SK-N-SH treated with all-trans-retinoic acid at 6 μM for 48 hours (cell line): Measurements from ENCODE around the gene HCN2.
A peak's percentile ranks its signal among the peaks of the same experiment; 100 is the strongest.

Source experiments
- ATAC-seq: fragments of 200-7000 bp; cut with Tn5 transposase; 3 replicates; pipeline ENCODE4 v1.9.1; 2020; ENCODE audit warnings: mild to moderate bottlenecking, moderate library complexity
- ARNTL ChIP-seq: fragments of 450-650 bp; formaldehyde crosslinking; IDR thresholded peaks from 2 replicates; pipeline ENCODE4 v1.5.0; 2020; ENCODE audit warnings: low read depth, mild to moderate bottlenecking, moderate library complexity, borderline replicate concordance
- BACH2 ChIP-seq: fragments of 250-450 bp; sonication (Bioruptor Pico); IDR thresholded peaks from 2 replicates; pipeline ENCODE4 v1.9.0; 2021; ENCODE audit warnings: mild to moderate bottlenecking, borderline replicate concordance
- CSDC2 ChIP-seq: fragments of 250-450 bp; sonication (Bioruptor Pico); IDR thresholded peaks from 2 replicates; pipeline ENCODE4 v1.5.0; 2020; ENCODE audit warnings: mild to moderate bottlenecking, moderate library complexity
- CSRNP3 ChIP-seq: fragments of 250-450 bp; sonication (Bioruptor Pico); IDR thresholded peaks from 2 replicates; pipeline ENCODE4 v1.5.1; 2021; ENCODE audit warnings: mild to moderate bottlenecking, moderate library complexity
- ESRRG ChIP-seq: fragments of 250-450 bp; sonication (Bioruptor Pico); IDR thresholded peaks from 2 replicates; pipeline ENCODE4 v1.6.1; 2021; ENCODE audit warnings: mild to moderate bottlenecking
- GLIS3 ChIP-seq: fragments of 250-450 bp; sonication (Bioruptor Pico); IDR thresholded peaks from 2 replicates; pipeline ENCODE4 v1.5.0; 2020; ENCODE audit warnings: mild to moderate bottlenecking, moderate library complexity
- ISL1 ChIP-seq: fragments of 250-450 bp; sonication (Bioruptor Pico); IDR thresholded peaks from 2 replicates; pipeline ENCODE4 v2.1.2; 2022; ENCODE audit warnings: mild to moderate bottlenecking, moderate library complexity
- OSR1 ChIP-seq: fragments of 250-450 bp; sonication (Bioruptor Pico); IDR thresholded peaks from 2 replicates; pipeline ENCODE4 v1.8.0; 2022; ENCODE audit warnings: moderate library complexity, mild to moderate bottlenecking, inconsistent platforms
- POU6F1 ChIP-seq: fragments of 250-450 bp; sonication (Bioruptor Pico); IDR thresholded peaks from 2 replicates; pipeline ENCODE4 v1.8.0; 2021; ENCODE audit warnings: low read depth, mild to moderate bottlenecking, moderate library complexity, borderline replicate concordance
- PPARA ChIP-seq: fragments of 250-450 bp; sonication (Bioruptor Pico); IDR thresholded peaks from 2 replicates; pipeline ENCODE4 v1.5.0; 2020; ENCODE audit warnings: mild to moderate bottlenecking, borderline replicate concordance
- TOX ChIP-seq: fragments of 250-450 bp; sonication (Bioruptor Pico); IDR thresholded peaks from 2 replicates; pipeline ENCODE4 v1.8.0; 2021; ENCODE audit warnings: mild to moderate bottlenecking, moderate library complexity, borderline replicate concordance
- TSHZ2 ChIP-seq: fragments of 250-450 bp; sonication (Bioruptor Pico); IDR thresholded peaks from 2 replicates; pipeline ENCODE4 v1.5.0; 2020; ENCODE audit warnings: mild to moderate bottlenecking, moderate library complexity
- ZC3H10 ChIP-seq: fragments of 250-450 bp; sonication (Bioruptor Pico); IDR thresholded peaks from 2 replicates; pipeline ENCODE4 v1.5.1; 2021; ENCODE audit warnings: mild to moderate bottlenecking, moderate library complexity
- ZFP30 ChIP-seq: fragments of 450-650 bp; formaldehyde crosslinking; IDR thresholded peaks from 2 replicates; pipeline ENCODE4 v1.5.0; 2022; ENCODE audit warnings: mild to moderate bottlenecking, moderate library complexity
- ZNF565 ChIP-seq: fragments of 450-650 bp; formaldehyde crosslinking; conservative IDR thresholded peaks from 2 replicates; pipeline ENCODE4 v1.5.0; 2020; ENCODE audit warnings: low read depth, mild to moderate bottlenecking, moderate library complexity
- ZNF8 ChIP-seq: fragments of 450-650 bp; formaldehyde crosslinking; IDR thresholded peaks from 2 replicates; pipeline ENCODE4 v1.5.0; 2020; ENCODE audit warnings: mild to moderate bottlenecking, moderate library complexity

Gene HCN2

GRCh38 chr19:639253-640160, 49.8 kb downstream of the HCN2 start, which contains the start of gene FGF22:
TSS of gene FGF22 (plus strand) at chr19:639879. CDS start at chr19:639926, 47 bp downstream.
- peak; percentile 90 for ATAC-seq
- TF ChIP-seq ISL1 (CRISPR knock-in tag) = no peak
- TF ChIP-seq ZNF565 (CRISPR knock-in tag) = no peak
- TF ChIP-seq, all 23 proteins: peak for 0

- ATAC-seq = no peak
Measured at GRCh38 chr19:640161-640558, 50.5 kb downstream of the HCN2 start.

GRCh38 chr19:640606-641189, 51.0 kb downstream of the HCN2 start:
- no peak for ATAC-seq
- no peak for TF ChIP-seq TOX (CRISPR knock-in tag)
- no peak for TF ChIP-seq ZC3H10
- TF ChIP-seq ESRRG (CRISPR knock-in tag) = no peak
- TF ChIP-seq TSHZ2 (CRISPR knock-in tag) = no peak
- TF ChIP-seq ISL1 (CRISPR knock-in tag) = no peak
- no peak for TF ChIP-seq CSRNP3 (CRISPR knock-in tag)
- TF ChIP-seq ZNF8 = no peak
- TF ChIP-seq PPARA = no peak
- no peak for TF ChIP-seq ZFP30 (CRISPR knock-in tag)

More at GRCh38 chr19:640161-640558, 50.5 kb downstream of the HCN2 start:
- TF ChIP-seq GLIS3 (CRISPR knock-in tag) (no peak), ESRRG (CRISPR knock-in tag) (no peak), ZNF8 (no peak), TSHZ2 (CRISPR knock-in tag) (no peak), OSR1 (CRISPR knock-in tag) (no peak), ISL1 (CRISPR knock-in tag) (no peak), PPARA (no peak)

- no peak for ATAC-seq
- TF ChIP-seq ZNF8 = no peak
- TF ChIP-seq TOX (CRISPR knock-in tag) = no peak
- TF ChIP-seq ZFP30 (CRISPR knock-in tag) = no peak
- TF ChIP-seq ZC3H10 = no peak
- no peak for TF ChIP-seq ESRRG (CRISPR knock-in tag)
- TF ChIP-seq CSDC2 (CRISPR knock-in tag) = no peak
- no peak for TF ChIP-seq BACH2 (CRISPR knock-in tag)
- no peak for TF ChIP-seq ZNF565 (CRISPR knock-in tag)
- TF ChIP-seq PPARA = no peak
- TF ChIP-seq ARNTL (CRISPR knock-in tag) = no peak
- TF ChIP-seq POU6F1 (CRISPR knock-in tag) = no peak
Measured at GRCh38 chr19:641702-642101, 52.0 kb downstream of the HCN2 start.
